ENCODE results near the gene TENM3. TPM values are rescaled to one million over a fixed set of nuclear protein-coding genes. Genes with fewer than 3 reads are reported as not detected.

TENM3 gene
- total RNA-seq, 2 experiments from 2014 or later = not detected

DNA sequence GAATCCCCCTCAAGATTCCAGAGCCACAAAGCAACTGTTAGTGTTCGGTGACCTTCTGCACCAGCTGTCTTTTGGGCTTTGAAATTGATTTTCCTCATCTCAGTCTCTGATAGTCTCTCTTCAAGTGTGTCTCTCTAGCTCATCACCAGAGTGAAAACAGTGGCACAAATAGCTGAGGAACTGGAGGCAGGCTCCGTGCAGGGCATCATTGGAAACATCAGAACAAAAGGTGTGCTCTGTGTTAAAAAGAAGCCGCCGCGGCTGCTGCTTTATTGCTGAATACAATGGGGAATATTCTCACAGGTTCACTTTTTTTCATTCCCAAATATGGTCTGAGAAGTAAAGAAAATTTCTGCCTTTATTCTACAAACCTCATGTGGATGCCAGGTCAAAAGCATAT is 376.5 kb downstream of the TENM3 start:
- ChIA-PET POLR2A (no interaction called here), CTCF (ENCODE audit: unreplicated experiment) (no interaction called here)
- Histone ChIP-seq H3K4me3 (ENCODE audit: low read depth, low read length, poor library complexity, severe bottlenecking) (no peak overlapping the region), H3K27ac (ENCODE audit: low read depth, low read length, poor library complexity, severe bottlenecking) (no peak overlapping the region), H3K4me2 (ENCODE audit: low read length) (no peak overlapping the region), H3K36me3 (ENCODE audit: insufficient read depth, low read length) (no peaks in the 10 kb centered on the region), H4K20me1 (ENCODE audit: insufficient read depth, low read length) (no peaks in the 10 kb centered on the region), H3K4me1 (ENCODE audit: insufficient read depth, low read length, poor library complexity, severe bottlenecking) (no peaks in the 10 kb centered on the region), H2AFZ (ENCODE audit: low read length) (no peak overlapping the region), H3K9me3 (ENCODE audit: low read length) (no peaks in the 10 kb centered on the region), H3K79me2 (ENCODE audit: insufficient read depth, low read depth, low read length) (no peaks in the 10 kb centered on the region), H3K9me2 (ENCODE audit: insufficient read depth, low read length) (no peaks in the 10 kb centered on the region)
- intact Hi-C loops (cut with micrococcal nuclease; ENCODE audit: unreplicated experiment) = no loop called here
- no peak for DNase-seq (ENCODE audit: low spot score)
- TF ChIP-seq, protein P1, sequence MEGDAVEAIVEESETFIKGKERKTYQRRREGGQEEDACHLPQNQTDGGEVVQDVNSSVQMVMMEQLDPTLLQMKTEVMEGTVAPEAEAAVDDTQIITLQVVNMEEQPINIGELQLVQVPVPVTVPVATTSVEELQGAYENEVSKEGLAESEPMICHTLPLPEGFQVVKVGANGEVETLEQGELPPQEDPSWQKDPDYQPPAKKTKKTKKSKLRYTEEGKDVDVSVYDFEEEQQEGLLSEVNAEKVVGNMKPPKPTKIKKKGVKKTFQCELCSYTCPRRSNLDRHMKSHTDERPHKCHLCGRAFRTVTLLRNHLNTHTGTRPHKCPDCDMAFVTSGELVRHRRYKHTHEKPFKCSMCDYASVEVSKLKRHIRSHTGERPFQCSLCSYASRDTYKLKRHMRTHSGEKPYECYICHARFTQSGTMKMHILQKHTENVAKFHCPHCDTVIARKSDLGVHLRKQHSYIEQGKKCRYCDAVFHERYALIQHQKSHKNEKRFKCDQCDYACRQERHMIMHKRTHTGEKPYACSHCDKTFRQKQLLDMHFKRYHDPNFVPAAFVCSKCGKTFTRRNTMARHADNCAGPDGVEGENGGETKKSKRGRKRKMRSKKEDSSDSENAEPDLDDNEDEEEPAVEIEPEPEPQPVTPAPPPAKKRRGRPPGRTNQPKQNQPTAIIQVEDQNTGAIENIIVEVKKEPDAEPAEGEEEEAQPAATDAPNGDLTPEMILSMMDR (conservative IDR thresholded peaks at IDR 0.05; ENCODE audit: low read length) = no peak
- no peak for TF ChIP-seq EZH2phosphoT487 (IDR thresholded peaks at IDR 0.05; ENCODE audit: borderline replicate concordance, low read depth, low read length)
- BruUV-seq (replicated peaks) = no TSS peak

DNA sequence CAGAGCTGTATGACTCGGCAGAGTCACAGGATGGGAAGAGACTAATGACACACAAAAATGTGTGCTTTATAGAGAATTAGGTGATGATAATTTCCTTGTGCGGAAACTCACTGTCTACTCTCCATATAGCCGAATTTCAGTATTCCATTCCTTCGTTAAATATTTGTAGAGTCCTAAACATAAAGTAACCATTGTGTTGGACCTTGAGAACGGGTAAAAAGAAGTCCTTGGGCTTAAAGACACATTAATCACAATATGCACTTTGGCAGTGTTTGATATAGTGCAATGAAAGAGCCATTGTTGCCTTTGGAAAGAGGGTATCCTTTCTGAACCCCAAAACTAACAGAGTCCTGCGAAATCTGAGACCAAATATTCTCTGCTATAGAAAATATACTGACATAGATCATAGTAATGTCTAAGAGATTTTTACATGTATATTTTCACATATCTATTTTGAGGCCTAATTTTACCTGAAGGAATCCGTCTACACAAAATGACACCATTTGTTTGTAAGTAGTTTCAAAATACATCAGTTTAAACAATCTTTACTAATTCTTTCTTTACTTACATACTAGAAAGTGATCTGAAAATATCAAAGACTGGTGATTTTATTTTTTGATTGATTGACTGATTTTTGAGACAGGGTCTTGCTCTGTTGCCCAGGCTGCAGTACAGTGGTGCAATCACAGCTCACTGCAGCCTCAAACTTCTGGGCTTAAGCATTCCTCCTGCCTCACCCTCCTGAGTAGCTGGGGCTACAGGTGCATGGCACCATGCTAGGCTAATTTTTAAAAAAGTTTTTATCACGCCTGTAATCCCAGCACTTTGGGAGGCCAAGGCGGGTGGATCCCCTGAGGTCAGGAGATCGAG is 377.1 kb downstream of the TENM3 start:
- POLR2A ChIA-PET = no interaction called here
- no peaks in the 10 kb centered on the region for H3K9me2 ChIP-seq (ENCODE audit: insufficient read depth, low read length)
- TF ChIP-seq EZH2phosphoT487 (IDR thresholded peaks at IDR 0.05; ENCODE audit: borderline replicate concordance, low read depth, low read length) = no peak
- TF ChIP-seq, protein P1 (conservative IDR thresholded peaks at IDR 0.05; ENCODE audit: low read length) = no peak
- no peaks in the 10 kb centered on the region for H3K36me3 ChIP-seq (ENCODE audit: insufficient read depth, low read length)
- H4K20me1 ChIP-seq (ENCODE audit: insufficient read depth, low read length) = no peaks in the 10 kb centered on the region
- no peaks in the 10 kb centered on the region for H3K4me1 ChIP-seq (ENCODE audit: insufficient read depth, low read length, poor library complexity, severe bottlenecking)
- no peaks in the 10 kb centered on the region for H3K79me2 ChIP-seq (ENCODE audit: insufficient read depth, low read depth, low read length)
- CTCF ChIA-PET (ENCODE audit: unreplicated experiment) = no interaction called here
- BruUV-seq (replicated peaks) = no TSS peak
- H3K4me2 ChIP-seq (ENCODE audit: low read length) = no peak overlapping the region
- H3K27ac ChIP-seq (ENCODE audit: low read depth, low read length, poor library complexity, severe bottlenecking) = no peak overlapping the region
- no peak for DNase-seq (ENCODE audit: low spot score)
- H3K9me3 ChIP-seq (ENCODE audit: low read length) = no peaks in the 10 kb centered on the region
- no peak overlapping the region for H2AFZ ChIP-seq (ENCODE audit: low read length)
- intact Hi-C loops (cut with micrococcal nuclease; ENCODE audit: unreplicated experiment) = no loop called here
- H3K4me3 ChIP-seq (ENCODE audit: low read depth, low read length, poor library complexity, severe bottlenecking) = no peak overlapping the region

- TF ChIP-seq, protein P1 (conservative IDR thresholded peaks at IDR 0.05; ENCODE audit: low read length) = no peak
- TF ChIP-seq EZH2phosphoT487 (IDR thresholded peaks at IDR 0.05; ENCODE audit: borderline replicate concordance, low read depth, low read length) = no peak
- Histone ChIP-seq H3K9me3 (ENCODE audit: low read length) (no peaks in the 10 kb centered on the region), H3K36me3 (ENCODE audit: insufficient read depth, low read length) (no peaks in the 10 kb centered on the region), H3K9me2 (ENCODE audit: insufficient read depth, low read length) (no peaks in the 10 kb centered on the region), H4K20me1 (ENCODE audit: insufficient read depth, low read length) (no peaks in the 10 kb centered on the region), H3K4me2 (ENCODE audit: low read length) (no peak overlapping the region), H2AFZ (ENCODE audit: low read length) (no peak overlapping the region), H3K27ac (ENCODE audit: low read depth, low read length, poor library complexity, severe bottlenecking) (no peak overlapping the region), H3K79me2 (ENCODE audit: insufficient read depth, low read depth, low read length) (no peaks in the 10 kb centered on the region), H3K4me1 (ENCODE audit: insufficient read depth, low read length, poor library complexity, severe bottlenecking) (no peaks in the 10 kb centered on the region), H3K4me3 (ENCODE audit: low read depth, low read length, poor library complexity, severe bottlenecking) (no peak overlapping the region)
- intact Hi-C loops (cut with micrococcal nuclease; ENCODE audit: unreplicated experiment) = no loop called here
- no peak for DNase-seq (ENCODE audit: low spot score)
- ChIA-PET CTCF (ENCODE audit: unreplicated experiment) (no interaction called here), POLR2A (no interaction called here)
- no TSS peak for BruUV-seq (replicated peaks)
These were observed 381.1 kb downstream of the TENM3 start for GRCh38 chr4:182624281-182624680.

Data from OCI-LY7 (cell line).